Progenitor cell of endocrine pancreas (in vitro differentiated cells): ENCODE results near the gene CD81. TPM values are rescaled to one million over a fixed set of nuclear protein-coding genes. Genes with fewer than 3 reads are reported as not detected.

Source experiments
- DNase-seq: peaks from one replicate; pipeline ENCODE4 v3.0.0; 2021; ENCODE audit warnings: low spot score; ENCODE audit not compliant: unreplicated experiment
- H3K27ac Mint-ChIP-seq: 2 replicates; pipeline ENCODE4 v1.8.0; 2021; ENCODE audit warnings: mild to moderate bottlenecking, moderate library complexity, mixed read lengths
- H3K27me3 Mint-ChIP-seq: 2 replicates; pipeline ENCODE4 v1.8.0; 2021; ENCODE audit warnings: mixed read lengths
- H3K36me3 Mint-ChIP-seq: 2 replicates; pipeline ENCODE4 v1.8.0; 2022; ENCODE audit warnings: mixed read lengths; ENCODE audit not compliant: insufficient read depth
- H3K4me1 Mint-ChIP-seq: 2 replicates; pipeline ENCODE4 v1.8.0; 2021; ENCODE audit warnings: low read depth, mixed read lengths
- H3K4me3 Mint-ChIP-seq: 2 replicates; pipeline ENCODE4 v1.8.0; 2021; ENCODE audit warnings: low read depth, mild to moderate bottlenecking, moderate library complexity, mixed read lengths
- H3K9me3 Mint-ChIP-seq: 2 replicates; pipeline ENCODE4 v1.8.0; 2021; ENCODE audit warnings: low read depth, mixed read lengths
- CTCF ChIP-seq: fragments of 200-600 bp; sonication (generic); IDR thresholded peaks from one replicate; pipeline ENCODE4 v1.5.0; 2021; ENCODE audit warnings: antibody characterized with exemption, mild to moderate bottlenecking; ENCODE audit not compliant: unreplicated experiment
- total RNA-seq: library from RNA; stranded (reverse); gene quantifications from 2 replicates; pipeline ENCODE4 v1.2.1, GENCODE V29; 2021

CD81 gene
- total RNA-seq, 1 donor from 2014 or later, result 166 TPM

DNA sequence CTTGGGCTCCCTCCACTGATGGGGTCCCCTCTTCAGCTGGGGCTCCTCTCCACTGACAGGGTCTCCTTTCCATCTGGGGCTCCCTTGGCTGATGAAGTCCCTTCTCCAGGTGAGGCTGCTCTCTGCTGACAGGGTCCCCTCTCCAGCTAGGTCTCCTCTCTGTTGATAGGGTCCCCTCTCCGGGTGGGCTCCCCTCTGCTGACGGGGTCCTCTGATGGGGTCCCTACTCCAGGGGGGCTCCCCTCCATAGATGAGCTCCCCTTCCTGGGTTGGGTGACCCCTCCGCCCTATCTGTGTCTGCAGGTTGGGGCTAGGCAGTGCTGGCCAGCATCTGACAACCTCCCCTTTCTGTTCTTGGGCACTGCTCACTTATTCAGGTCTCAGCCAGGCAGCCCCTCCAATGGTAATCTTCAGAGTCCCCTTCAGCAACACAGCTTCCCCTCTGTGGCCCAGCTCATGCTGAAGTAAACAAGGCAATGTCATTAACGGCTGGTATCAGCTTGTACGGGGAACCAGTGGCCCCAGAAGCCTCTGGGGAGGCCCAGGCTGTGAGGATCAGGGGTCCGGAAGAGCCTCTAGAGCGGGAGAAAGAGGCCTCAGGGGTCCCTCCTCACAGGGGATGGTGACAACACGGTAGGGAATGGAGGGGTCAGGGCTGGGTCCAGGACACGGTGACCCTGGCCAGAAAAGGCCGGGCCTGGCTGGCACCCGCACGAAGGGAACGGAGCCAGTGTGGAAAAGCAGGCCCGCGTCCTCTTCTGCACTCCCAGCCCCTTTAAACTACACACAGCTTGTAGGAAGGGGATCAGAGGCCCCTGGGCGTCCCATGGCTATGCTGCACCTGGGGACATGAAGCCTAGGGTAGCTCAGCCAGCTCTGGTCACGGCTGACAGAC, 9.6 kb upstream of the CD81 start:
- TF ChIP-seq CTCF, result no peak
- no peak overlapping the region for H3K27ac Mint-ChIP-seq
- no peak for DNase-seq
- H3K4me3 Mint-ChIP-seq, result no peak overlapping the region
- no peaks in the 10 kb centered on the region for H3K36me3 Mint-ChIP-seq
- peaks cover 14% of the 10 kb centered on the region for H3K27me3 Mint-ChIP-seq
- H3K9me3 Mint-ChIP-seq, result no peaks in the 10 kb centered on the region
- H3K4me1 Mint-ChIP-seq, result peaks cover 2% of the 10 kb centered on the region

GRCh38 chr11:2368178-2368850, 8.8 kb upstream of the CD81 start:
- H3K4me1 Mint-ChIP-seq, result peaks cover 2% of the 10 kb centered on the region
- no peak for DNase-seq
- peaks cover 14% of the 10 kb centered on the region for H3K27me3 Mint-ChIP-seq
- TF ChIP-seq CTCF, result no peak
- no peak overlapping the region for H3K27ac Mint-ChIP-seq
- H3K36me3 Mint-ChIP-seq, result no peaks in the 10 kb centered on the region
- H3K4me3 Mint-ChIP-seq, result no peak overlapping the region
- H3K9me3 Mint-ChIP-seq, result no peaks in the 10 kb centered on the region

DNA sequence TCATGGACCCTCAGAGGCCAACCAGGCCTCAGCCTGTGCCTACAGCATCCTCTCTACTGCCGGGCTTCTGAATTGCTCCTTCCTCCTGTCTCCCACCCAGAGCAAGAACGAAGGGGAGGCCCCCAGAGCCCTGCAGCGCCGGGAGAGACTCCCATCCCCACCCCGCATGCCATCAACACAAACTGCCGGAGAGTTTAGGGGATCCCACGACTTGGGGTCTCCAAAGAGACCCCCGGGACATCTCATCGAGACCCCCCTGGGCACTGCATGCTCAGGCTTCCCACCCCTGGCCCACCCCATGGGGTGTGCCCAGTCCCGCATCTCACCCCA, 8.3 kb upstream of the CD81 start:
- Mint-ChIP-seq H3K9me3 (no peaks in the 10 kb centered on the region), H3K4me3 (no peak overlapping the region), H3K27me3 (peaks cover 14% of the 10 kb centered on the region), H3K36me3 (no peaks in the 10 kb centered on the region), H3K4me1 (peaks cover 2% of the 10 kb centered on the region), H3K27ac (no peak overlapping the region)
- TF ChIP-seq CTCF, result no peak
- DNase-seq, result no peak

GRCh38 chr11:2369320-2369719, 7.8 kb upstream of the CD81 start:
- Mint-ChIP-seq H3K9me3 (no peaks in the 10 kb centered on the region), H3K27ac (no peak overlapping the region), H3K4me1 (peaks cover 2% of the 10 kb centered on the region), H3K36me3 (no peaks in the 10 kb centered on the region), H3K27me3 (peaks cover 17% of the 10 kb centered on the region), H3K4me3 (no peak overlapping the region)
- DNase-seq, result no peak
- no peak for TF ChIP-seq CTCF

DNA sequence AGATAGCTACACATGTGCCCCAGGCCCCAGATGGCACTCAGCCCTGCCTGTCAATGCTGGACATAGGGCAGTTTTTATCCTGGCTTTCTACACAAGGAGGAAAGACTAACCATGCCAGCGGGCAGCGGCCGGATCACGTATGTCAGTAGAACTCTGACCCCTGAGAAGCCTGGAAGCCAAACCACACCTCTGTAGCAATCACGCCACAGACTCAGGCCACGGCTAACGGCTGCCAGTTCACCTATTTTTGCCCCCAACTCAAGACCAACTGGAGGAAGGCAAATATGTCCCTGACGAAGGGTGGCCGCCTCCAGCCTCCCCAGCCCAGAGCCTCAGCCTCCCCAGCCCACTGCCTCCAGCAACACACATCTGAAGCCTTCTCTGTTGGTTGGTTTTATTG, 7.2 kb upstream of the CD81 start:
- no peak overlapping the region for H3K27ac Mint-ChIP-seq
- H3K9me3 Mint-ChIP-seq, result no peaks in the 10 kb centered on the region
- peaks cover 15% of the 10 kb centered on the region for H3K27me3 Mint-ChIP-seq
- no peak for TF ChIP-seq CTCF
- H3K36me3 Mint-ChIP-seq, result no peaks in the 10 kb centered on the region
- H3K4me3 Mint-ChIP-seq, result no peak overlapping the region
- DNase-seq, result no peak
- peaks cover 2% of the 10 kb centered on the region for H3K4me1 Mint-ChIP-seq
